Activated T-cell treated with anti-CD3 and anti-CD28 coated beads for 4 hours (primary cell): ENCODE results near the gene STK17B.
"Not testable (repeated sequence)": the region's sequence is repeated elsewhere in the genome, so short reads cannot be mapped to it uniquely, and the experiment has no call there.

Experiments used
- DNase-seq: peaks from one replicate; pipeline ENCODE4 v3.0.0-alpha.2; 2020

STK17B gene

DNA sequence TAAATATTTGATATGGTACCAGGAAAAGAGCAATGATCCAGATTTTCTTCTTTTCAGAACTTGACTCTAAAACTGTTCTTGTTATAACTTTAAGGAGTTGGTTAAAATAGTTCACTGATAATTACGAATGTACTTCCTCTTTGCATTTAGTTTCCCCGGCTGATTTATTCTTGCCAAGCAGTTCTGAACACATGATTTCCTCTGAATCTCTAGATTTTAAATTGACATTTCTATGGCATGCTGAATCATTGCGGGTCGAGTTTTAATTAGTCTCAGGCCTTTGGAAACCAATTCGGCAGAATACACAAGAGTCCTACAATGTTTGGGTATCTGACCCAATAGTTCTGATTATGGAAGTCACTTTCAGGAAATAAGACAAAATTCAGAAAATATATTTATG is 65.4 kb downstream of the STK17B start:
- DNase-seq = no peak

DNA sequence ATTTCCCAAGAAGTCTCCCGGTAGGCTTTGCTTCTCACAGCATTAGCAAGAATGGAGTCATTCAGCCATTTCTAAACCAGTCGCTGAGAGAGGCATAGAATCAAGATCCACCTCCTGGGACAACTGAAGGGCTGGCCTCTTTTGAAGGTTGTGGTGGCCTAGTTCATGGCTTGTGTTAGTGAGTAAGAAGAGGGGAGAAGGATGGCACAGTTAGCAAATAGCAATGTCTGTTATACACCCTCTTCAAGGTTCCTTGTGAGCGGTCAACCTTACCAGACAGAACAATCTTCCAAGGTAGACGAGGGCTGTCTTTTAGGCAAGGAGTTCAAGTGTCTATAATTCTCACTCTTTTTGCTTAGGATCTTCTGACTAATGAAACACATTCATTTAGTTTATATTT is 67.3 kb downstream of the STK17B start:
- DNase-seq = no peak

DNA sequence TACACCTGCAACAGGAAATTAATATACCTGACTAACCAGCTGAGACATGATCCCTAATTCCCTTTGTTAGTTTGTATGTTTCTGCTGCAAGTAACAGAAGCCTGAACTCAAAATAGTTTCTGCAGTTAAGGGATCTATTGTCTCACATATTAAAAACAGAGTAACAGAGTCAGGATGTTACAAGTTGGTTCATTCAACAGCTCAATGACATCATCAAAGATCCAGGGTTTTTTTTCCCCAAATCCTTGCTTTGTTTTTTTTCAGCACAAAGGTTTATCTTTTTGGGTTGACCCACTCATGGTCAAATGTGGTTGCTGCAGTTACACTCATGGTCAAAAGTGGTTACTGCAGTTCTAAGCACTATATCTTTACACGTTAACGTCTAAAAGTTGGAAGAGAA is 67.8 kb downstream of the STK17B start:
- DNase-seq = no peak

DNA sequence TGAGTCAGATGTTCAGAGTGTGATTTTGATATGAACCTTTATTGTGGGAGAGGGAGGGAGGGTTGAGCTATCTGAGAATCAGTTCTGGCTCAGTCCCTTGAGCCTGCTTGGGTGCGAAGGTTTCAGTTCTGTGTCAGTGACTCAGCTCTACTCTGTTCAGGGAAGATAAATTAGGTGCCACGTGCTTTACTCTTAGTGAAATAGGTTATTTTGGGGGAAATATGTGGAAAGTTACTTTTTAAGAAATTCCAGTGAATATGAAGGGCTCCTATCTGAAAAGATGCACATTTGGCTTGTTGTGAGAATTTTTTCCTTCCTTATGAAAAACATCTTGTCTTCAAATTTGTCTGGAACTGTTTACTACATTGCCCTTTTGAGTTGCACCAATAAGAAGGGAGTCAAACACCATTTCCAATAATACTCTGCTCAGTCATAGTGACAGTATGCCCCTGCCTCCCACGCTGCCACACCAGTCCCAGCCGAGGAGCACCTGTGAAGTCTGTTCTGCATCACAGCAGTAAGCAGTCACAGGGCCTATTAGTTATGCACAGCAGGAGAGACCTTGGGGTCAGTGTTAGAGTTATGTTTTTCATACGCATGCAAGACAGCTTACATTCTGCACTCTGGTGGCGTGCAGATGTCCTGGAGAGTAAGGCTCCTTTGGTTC is 69.9 kb downstream of the STK17B start:
- no peak for DNase-seq

DNA sequence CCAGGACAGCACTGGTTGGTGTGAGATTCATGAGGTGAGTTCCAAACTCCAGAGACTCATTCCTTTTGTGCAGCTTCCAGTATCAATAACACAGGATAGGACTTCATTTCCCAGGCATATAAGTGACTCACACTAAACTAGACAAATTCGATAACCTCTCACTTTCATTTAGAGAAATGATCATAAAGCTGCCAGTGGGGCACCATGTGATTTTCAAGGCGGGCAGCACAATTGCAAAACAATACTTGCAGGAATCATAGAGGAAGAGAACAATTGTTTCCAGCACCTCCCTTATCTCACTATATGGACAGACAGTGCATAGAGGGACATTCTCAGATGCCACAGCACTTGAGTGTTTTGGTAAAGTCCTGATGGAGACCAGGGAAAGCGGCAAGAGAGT is 71.5 kb downstream of the STK17B start:
- DNase-seq = no peak

DNA sequence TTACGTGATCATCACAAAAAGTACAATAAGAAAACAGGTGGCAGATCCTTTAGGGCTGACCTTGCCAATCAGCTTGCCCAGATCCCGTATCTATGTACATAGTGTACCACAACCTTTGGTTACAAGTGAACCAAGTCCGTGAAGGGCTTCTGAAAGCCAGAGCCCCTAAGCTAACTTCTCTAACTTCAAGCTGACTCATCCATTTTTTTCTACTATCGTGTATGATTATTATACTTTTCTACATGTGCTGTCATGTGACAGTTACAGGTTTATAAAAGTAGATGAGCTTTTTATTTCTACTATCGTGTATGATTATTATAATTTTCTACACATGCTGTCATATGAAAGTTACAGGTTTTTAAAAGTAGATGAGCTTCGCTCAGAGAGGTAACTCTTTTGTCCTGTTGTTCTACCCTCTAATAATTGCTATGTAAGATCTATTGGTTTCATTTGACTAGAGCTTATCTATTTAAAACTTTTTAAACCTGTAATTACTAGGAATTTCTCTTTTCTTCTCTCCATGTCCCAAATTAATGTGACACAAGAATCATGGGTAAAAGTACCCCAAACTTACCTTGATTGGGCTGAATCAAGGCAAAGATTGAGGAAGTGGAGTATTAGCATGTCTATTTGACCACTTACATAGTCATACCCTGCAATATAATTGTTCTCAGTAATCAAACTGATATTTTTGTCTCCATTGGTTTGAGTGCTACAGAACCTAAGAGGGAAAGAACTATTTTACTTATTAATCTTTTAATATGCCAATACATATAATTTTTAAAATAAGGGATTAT is 73.3 kb downstream of the STK17B start:
- DNase-seq = no peak

DNA sequence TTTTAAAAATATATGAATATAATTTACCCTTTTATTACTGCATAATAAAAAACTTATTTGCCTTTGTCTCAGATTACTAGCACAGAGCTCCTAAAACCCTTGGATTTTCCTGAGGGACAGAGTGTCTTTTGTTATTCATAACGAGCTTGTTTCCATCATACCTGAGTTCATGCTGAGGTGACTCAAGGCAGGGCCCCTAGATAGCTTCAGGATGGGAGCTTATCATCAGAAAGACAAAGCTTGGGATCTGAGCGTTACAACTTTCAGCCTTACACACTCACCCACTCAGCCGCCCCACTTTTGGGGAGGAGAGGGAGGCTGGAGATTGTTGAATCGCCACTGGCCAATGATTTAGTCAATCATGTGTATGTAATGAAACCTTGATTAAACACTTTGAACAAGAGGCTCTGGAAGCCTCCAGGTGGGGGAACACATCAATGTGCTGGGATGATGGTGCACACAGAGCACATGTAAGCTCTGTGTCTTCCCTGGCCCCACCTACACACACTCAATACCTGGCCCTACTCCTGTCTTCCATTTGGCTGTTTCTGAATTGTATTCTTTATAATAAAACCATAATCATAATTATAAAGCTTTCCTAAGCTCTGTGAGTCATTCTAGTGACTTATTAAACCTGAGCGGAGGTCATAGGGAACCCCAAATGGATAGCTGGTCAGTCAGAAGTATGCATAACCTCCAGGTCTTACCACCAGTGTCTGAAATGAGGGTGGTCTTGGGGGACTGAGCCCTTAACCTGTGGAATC is 74.2 kb downstream of the STK17B start:
- no peak for DNase-seq

DNA sequence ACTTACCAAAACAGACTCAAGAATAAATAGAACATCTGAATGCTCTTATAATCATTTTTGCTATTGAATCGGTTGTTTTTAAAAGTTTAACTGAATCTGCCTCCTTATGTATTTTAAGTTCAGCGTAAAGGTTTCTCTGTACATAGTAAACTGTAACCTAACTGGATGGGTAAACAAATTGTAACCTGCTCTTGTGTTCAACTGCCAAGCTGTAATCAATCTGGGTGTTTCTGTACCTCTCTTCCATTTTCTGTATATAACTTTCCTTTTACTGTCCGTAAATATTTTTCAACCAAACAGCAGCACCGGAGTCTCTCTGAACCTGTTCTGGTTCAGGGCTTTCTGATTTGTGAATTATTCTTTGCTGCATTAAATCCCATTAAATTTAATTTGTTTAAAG is 75.1 kb downstream of the STK17B start:
- DNase-seq = no peak

DNA sequence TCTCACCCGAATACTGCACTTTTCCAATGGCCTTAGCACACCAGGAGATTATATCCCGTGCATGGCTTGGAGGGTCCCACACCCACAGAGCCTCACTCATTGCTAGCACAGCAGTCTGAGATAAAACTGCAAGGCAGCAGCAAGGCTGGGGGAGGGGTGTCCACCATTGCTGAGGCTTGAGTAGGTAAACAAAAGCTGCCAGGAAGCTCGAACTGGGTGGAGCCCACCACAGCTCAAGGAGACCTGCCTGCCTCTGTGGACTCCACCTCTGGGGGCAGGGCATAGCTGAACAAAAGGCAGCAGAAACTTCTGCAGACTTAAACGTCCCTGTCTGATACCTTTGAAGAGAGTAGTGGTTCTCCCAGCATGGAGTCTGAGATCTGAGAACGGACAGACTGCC is 81.9 kb downstream of the STK17B start:
- DNase-seq = not testable (repeated sequence)

DNA sequence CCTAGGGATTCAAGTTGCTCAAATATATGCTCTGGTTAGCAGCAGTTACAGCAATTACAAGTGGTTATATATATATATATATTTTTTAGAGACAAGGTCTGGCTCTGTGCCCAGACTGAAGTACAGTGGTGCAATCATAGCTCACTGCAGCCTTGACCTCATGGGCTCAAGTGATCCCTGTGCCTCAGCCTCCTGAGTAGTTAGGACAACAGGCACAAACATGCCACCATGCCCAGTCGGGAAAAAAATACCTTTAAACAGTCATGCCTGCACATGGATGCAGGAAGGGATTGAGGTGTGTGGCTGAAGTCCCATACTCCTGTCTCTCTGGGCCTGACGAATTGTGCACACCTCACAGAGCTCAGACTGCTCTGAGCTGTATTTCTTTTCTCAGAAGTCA is 83.2 kb downstream of the STK17B start:
- DNase-seq = no peak

DNA sequence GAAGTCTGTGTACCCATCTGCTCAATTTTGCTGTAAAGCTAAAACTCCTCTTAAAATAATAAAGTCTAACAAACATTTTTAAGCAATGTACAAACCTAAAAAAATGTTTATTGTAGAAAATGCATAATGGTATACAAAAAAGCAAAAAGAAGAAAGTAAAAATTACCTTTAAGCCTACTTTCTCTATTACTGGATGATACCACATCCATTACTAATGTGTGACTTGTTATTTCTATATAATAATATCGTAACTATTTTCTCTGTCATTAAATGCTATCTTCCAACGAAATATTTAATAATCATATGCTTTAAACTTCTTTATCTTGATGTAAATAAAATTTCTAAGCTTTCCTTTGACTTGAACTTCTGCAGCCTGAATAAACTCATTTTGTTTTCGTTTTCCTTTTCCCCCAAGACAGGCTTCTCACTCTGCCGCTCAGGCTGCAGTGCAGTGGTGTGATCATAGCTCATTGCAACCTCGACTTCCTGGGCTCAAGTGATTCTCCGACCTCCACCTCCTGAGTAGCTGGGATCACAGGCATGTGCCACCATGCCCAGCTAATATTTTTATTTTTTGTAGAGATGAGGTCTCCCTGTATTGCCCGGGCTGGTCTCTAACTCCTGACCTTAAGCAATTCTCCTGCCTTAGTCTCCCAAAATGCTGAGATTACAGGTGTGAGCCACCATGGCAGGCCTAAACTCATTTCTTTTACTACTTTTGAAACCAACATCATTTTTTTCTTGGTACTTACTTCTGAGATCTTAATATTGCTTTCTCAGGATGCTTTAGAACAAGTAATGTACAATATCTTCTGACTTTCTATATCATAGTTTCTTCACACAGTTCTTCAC is 84.6 kb downstream of the STK17B start:
- DNase-seq = no peak

DNA sequence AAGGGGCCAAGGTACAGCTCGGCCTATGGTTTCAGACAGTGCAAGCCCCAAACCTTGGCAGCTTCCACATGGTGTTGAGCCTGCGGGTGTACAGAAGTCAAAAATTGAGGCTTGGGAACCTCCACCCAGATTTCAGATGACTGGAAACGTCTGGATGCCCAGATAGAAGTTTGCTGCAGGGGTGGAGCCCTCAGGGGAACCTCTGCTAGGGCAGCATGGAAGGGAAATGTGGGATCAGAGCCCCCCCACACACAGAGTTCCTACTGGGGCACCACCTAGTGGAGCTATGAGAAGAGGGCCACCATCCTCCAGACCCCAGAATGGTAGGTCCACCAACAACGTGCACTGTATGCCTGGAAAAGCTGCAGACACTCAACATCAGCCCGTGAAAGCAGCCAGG is 87.8 kb downstream of the STK17B start:
- no peak for DNase-seq
